ENCODE data around the gene SPRR2D. TPM values are rescaled to one million over a fixed set of nuclear protein-coding genes. Genes with fewer than 3 reads are reported as not detected.

SPRR2D gene
- total and polyA plus RNA-seq, 2 of the 8 experiments (the other 6 are each of a cell fraction or from before 2014, with no cell fraction given) = not detected

- no peaks in the 10 kb centered on the region for H3K9me3 ChIP-seq (ENCODE audit: insufficient read depth in 2 of 2, low read depth in 1 of 2, low read length in 1 of 2)
- no peak overlapping the region for H2BK12ac ChIP-seq (ENCODE audit: low read depth, low read length)
These were observed 8.3 kb upstream of the SPRR2D start for GRCh38 chr1:153049211-153049610.

More at GRCh38 chr1:153049211-153049610, 8.3 kb upstream of the SPRR2D start:
- H3K14ac ChIP-seq (ENCODE audit: insufficient read length) = no peak overlapping the region
- no peak overlapping the region for H3K4me2 ChIP-seq (ENCODE audit: insufficient read depth in 1 of 2, low read depth in 2 of 2, low read length in 2 of 2)
- FAIRE-seq (no peak), DNase-seq (ENCODE audit: low read depth in 1 of 2, low spot score in 2 of 2) (no peak)
- no peak overlapping the region for H3K27ac ChIP-seq (ENCODE audit: low read depth, low read length)
- no peak overlapping the region for H2BK120ac ChIP-seq (replicated peaks; ENCODE audit: low read depth, low read length)
- no peak overlapping the region for H4K8ac ChIP-seq (ENCODE audit: extremely low read depth, insufficient read depth, low read length)
- 90% methylated on average over 2 of the region's 2 CpGs; no CpG with 5 or more reads in 1 of the 2 experiments for WGBS, 2 experiments (ENCODE audit: extremely low coverage in 1 of 2, insufficient coverage in 1 of 2, insufficient read length in 1 of 2, insufficient replicate concordance in 2 of 2, low coverage in 1 of 2, low lambda C conversion rate in 2 of 2, missing lambda C conversion rate in 1 of 2)
- H2BK5ac ChIP-seq (ENCODE audit: low read depth, low read length) = no peak overlapping the region
- H3K4me3 ChIP-seq (ENCODE audit: extremely low read depth in 1 of 4, insufficient read depth in 2 of 4, low read depth in 3 of 4, low read length in 4 of 4) = no peak overlapping the region
- H3K18ac ChIP-seq (ENCODE audit: extremely low read depth, low read length) = no peak overlapping the region
- H3K4ac ChIP-seq (replicated peaks; ENCODE audit: insufficient read length, low read depth, low read length) = no peak overlapping the region
- ChIA-PET POLR2A (ENCODE audit: partially characterized antibody) (no interaction called here), CTCF (ENCODE audit: partially characterized antibody) (no interaction called here)
- H2BK15ac ChIP-seq (ENCODE audit: low read length) = no peak overlapping the region
- no peaks in the 10 kb centered on the region for H3K4me1 ChIP-seq (replicated peaks in 1 of 4; ENCODE audit: control insufficient read depth in 3 of 4, insufficient read depth in 4 of 4, low read length in 3 of 4)
- no peaks in the 10 kb centered on the region for H3K27me3 ChIP-seq (replicated peaks in 1 of 4; ENCODE audit: control insufficient read depth in 3 of 4, extremely low read depth in 1 of 4, insufficient read depth in 3 of 4, low read length in 3 of 4)
- no peaks in the 10 kb centered on the region for H3K36me3 ChIP-seq (ENCODE audit: control insufficient read depth in 2 of 4, insufficient read depth in 4 of 4, low read length in 3 of 4)
- no peak overlapping the region for H4K5ac ChIP-seq (ENCODE audit: insufficient read length, low read depth, low read length)
- H2AK5ac ChIP-seq (ENCODE audit: low read depth, low read length) = no peak overlapping the region
- no peaks in the 10 kb centered on the region for H3K79me1 ChIP-seq (ENCODE audit: low read depth, low read length)
- no peaks in the 10 kb centered on the region for H3K79me2 ChIP-seq (ENCODE audit: control insufficient read depth in 1 of 2, insufficient read depth in 2 of 2, low read length in 2 of 2)
- no peak overlapping the region for H3K56ac ChIP-seq (replicated peaks; ENCODE audit: insufficient read length, low read depth, low read length)
- no peak for TF ChIP-seq CREB1 (IDR thresholded peaks at IDR 0.05)
- no peak for TF ChIP-seq EGR1 (IDR thresholded peaks at IDR 0.05; ENCODE audit: borderline replicate concordance, low read depth, low read length)
- TF ChIP-seq BACH1 (IDR thresholded peaks at IDR 0.05; ENCODE audit: low read length) = no peak
- no peak for TF ChIP-seq TEAD4 (IDR thresholded peaks at IDR 0.05; ENCODE audit: low read depth, low read length)
- no peak for TF ChIP-seq ATF3 (IDR thresholded peaks at IDR 0.05; ENCODE audit: insufficient read depth, low read depth, low read length)
- no peak for TF ChIP-seq EZH2 (IDR thresholded peaks at IDR 0.05; ENCODE audit: low read depth, low read length, severe bottlenecking)
- no peak for TF ChIP-seq EP300 (IDR thresholded peaks at IDR 0.05; ENCODE audit: borderline replicate concordance in 1 of 2, low read depth in 2 of 2, low read length in 2 of 2)
- TF ChIP-seq SIN3A (conservative IDR thresholded peaks at IDR 0.05 in 1 of 2, IDR thresholded peaks at IDR 0.05 in 1 of 2; ENCODE audit: low read depth in 1 of 2, low read length in 2 of 2) = no peak
- no peak for TF ChIP-seq KDM5A (IDR thresholded peaks at IDR 0.05; ENCODE audit: low read length)
- TF ChIP-seq BRCA1 (IDR thresholded peaks at IDR 0.05; ENCODE audit: low read depth, low read length) = no peak
- TF ChIP-seq KDM1A (IDR thresholded peaks at IDR 0.05; ENCODE audit: borderline replicate concordance, low read length) = no peak
- no peak overlapping the region for H3K9ac ChIP-seq (replicated peaks in 1 of 4; ENCODE audit: extremely low read depth in 1 of 4, low read depth in 3 of 4, low read length in 3 of 4)
- no peak overlapping the region for H3K23ac ChIP-seq (ENCODE audit: insufficient read length)
- no peaks in the 10 kb centered on the region for H4K20me1 ChIP-seq (replicated peaks in 1 of 2; ENCODE audit: control insufficient read depth in 1 of 2, insufficient read depth in 2 of 2, low read length in 2 of 2)
- no peak overlapping the region for H4K91ac ChIP-seq (replicated peaks; ENCODE audit: insufficient read length, low read length)
- no peak overlapping the region for H2AFZ ChIP-seq (ENCODE audit: low read length)
- no peaks in the 10 kb centered on the region; the same call in 1 of the 2 replicates for H3K23me2 ChIP-seq (ENCODE audit: low read depth, low read length)
- no peak overlapping the region for H2BK20ac ChIP-seq (ENCODE audit: low read length)
